GM21515 (cell line): Measurements from ENCODE around the gene CD93.

ENCODE experiments used
- ATAC-seq: cut with Tn5 transposase; IDR thresholded peaks from one replicate; pipeline ENCODE4 v1.9.1; 2021; ENCODE audit not compliant: unreplicated experiment

CD93 gene, protein sequence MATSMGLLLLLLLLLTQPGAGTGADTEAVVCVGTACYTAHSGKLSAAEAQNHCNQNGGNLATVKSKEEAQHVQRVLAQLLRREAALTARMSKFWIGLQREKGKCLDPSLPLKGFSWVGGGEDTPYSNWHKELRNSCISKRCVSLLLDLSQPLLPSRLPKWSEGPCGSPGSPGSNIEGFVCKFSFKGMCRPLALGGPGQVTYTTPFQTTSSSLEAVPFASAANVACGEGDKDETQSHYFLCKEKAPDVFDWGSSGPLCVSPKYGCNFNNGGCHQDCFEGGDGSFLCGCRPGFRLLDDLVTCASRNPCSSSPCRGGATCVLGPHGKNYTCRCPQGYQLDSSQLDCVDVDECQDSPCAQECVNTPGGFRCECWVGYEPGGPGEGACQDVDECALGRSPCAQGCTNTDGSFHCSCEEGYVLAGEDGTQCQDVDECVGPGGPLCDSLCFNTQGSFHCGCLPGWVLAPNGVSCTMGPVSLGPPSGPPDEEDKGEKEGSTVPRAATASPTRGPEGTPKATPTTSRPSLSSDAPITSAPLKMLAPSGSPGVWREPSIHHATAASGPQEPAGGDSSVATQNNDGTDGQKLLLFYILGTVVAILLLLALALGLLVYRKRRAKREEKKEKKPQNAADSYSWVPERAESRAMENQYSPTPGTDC

DNA sequence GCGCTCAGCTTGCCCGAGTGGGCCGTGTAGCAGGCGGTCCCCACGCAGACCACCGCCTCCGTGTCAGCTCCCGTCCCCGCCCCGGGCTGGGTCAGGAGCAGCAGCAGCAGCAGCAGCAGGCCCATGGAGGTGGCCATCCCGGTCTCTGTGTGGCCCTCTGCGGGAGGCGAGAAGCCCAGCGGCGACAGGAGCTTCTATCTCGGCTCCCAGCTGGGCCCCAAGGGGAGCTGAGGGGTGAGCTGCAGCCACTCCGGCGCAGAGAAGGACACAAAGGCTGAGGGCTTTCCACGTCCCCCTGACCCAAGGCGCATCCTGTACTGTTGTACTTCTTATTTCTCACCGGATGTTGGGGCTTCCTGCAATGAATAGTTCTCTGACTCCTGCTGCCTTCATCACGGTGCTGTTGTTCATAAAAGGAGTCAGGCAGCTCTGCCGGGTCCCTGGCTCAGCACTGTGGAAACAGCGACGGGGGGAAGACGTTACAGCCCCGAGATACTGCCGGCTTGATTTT, at the start of gene CD93:
TSS of gene CD93 (minus strand) at position 269 of the 511 bp plus-strand sequence. CDS start at position 137, 132 bp downstream.
- no peak for ATAC-seq

DNA sequence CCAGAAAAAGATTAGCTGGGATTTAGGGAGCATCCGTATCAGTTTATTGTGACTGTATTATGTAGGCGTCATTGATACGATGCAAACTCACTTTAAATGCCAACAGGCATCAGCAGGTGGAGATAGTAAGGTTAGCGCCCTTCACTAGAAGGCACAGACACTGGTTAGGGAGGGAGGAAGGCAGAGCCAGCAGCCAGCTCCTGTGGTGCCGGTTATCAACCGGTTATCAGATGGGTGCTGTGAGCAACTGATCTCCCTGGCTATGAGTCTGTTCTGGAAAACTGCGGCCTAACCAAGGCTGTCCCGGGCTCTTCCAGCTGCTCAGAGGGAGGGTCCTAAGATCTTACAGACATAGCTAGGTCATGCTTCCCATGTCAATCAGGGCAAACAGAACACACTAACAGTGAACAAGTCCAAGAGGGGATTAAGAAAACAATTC, 47.5 kb upstream of the CD93 start:
- no peak for ATAC-seq

DNA sequence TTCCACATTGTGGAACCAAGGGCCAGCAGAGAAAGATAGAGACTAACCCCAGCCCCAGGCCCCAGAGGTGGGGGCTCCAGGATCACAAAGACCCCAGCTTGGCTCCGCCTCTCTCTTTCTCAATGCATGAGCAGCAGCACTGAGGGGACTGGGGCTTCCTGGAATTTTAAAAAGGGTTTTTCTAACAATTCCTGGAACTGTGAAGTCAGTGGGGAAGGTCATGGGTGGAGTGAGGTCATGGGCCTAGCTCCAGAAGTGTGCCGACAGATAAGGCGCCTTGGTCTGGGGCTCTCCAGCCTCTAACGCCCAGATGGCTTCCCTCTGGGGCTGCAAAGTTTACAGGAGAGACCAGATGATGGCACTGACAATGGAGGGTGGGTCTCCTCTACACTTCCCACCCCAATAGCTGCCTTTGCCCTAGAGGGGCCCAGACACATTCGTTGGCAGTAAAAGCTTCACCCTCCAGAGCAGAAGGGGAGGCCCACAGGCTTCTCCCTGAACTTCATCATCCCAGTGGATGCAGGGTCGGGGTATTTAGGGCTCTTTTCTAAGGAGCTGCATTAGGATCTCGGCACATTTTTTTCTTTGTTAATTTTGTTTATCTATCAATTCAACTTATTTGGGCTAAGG, 46.9 kb upstream of the CD93 start:
- ATAC-seq, result no peak

DNA sequence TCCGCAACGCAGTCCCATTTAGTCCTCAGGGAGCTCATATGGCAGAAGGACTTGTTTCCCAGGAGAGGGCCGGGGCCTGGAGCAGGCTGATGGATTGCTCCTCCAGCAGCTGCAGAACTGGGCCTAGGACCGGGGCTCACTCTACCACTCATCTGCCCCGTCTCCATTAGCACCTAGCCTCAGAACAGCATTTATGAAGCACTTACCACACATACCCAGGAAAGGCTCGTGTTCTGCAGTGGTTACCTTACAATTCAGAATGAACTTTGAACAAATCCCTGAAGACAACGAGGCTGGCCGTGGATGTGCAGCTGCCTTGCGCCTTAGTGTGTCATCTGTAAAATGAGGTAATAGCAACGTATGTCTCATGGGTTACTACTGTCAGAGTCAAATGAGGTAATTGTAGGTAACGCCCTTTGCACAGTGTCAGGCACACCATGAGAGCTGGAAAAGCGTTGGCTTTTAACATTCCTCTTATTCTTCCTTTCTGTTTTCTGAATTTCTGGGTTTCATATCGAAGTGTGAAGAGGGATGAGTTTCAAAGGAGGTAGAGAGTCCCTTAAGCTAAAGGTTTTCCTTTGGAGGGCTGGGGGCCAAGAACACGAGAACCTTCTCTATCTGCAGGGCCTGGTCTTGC, 46.3 kb upstream of the CD93 start:
- ATAC-seq, result no peak

DNA sequence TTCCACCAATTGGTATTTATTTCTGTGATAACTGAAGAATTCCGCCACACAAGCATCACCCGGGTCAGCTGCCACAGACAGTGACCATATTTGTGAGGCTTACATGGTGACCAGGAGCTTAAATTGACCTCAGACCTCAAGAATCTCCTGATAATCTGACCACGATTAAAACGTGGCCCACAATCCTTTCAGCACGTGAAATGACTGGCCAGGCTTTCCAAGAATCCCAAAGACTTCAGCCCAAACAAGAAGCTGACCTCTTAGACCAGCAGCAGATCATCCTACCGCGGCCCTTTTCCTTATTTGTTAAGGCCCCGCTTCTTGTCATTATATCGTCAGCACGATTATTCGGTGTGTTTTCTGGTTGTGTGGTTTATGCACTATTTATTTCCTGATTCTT, 45.6 kb upstream of the CD93 start:
- no peak for ATAC-seq

DNA sequence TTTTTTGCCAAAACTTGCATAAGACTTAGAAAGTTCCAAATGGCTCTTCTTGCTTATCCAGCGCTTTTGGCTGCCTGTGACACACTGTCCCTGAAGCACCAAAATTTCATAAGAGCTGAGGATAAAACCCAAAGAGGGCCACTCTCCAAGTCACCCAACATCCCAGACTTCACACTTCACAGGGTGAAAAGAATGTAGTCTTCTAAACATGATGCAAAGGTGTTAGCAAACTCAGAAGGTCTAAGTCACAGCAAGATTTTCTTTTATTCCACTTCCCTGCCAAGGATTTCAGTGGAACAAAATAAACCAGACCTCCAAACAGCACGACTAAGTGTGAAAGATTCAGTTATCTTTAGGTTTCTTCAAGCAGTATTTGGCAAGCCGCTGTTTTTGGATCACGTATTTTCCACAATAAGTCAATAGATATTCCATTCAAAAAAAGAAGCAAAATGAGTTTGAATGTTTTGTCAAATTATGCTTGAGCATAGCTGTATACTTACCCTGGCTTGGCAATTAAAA, 44.6 kb upstream of the CD93 start:
- ATAC-seq, result no peak

DNA sequence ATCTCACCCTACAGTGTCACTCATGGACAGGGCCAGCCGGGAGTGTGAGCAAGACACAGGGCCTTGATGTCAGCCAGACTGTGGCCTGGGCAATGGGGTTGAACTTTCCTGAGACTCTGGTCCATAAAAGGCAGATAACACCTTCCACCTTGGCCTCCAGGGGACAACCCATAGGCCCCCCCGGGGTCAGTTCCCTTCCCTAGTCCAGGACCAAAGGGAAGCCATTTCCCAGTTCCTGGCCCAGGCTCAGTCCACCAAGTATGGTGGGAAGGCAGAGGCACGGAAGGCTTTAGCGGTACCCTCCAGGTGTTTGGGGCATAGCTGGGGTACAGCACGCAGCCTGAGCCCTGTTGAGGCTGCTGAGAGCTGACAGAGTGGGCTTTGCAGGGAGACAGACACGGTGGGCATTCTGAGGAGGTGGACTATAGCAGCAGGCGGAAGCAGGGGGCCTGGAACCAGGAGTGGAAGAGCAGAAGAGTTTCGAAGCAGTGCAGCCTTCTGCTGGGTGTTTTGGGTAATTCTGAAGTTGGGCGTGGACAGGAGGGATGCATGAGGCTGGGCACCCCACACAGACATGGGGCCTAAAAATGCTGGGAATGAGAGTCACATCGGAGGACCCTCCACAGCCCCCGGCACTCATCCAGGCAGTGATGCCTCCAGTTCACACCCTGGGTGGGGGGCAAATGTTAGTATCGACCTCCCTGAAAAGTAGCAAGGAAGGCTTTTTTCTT, 43.9 kb upstream of the CD93 start:
- ATAC-seq, result no peak

DNA sequence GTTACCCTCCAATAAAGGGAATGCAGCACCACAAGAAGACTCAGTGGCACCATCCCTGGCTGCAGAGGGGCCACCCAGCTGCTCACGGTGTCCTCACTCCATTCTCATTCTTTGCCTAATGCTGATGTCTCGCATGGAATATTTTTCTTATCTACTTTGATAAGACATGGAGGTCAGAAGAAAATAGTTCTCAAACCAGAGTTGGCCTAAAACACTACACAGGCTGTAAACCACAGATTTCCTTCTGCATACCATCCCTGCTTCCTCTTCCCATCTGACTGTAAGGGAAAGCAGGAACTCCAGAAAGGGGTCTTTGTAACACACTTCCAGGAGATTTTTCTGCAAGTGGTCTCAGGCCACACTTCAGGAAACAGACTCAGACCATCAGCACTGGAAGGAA, 43.1 kb upstream of the CD93 start:
- no peak for ATAC-seq

DNA sequence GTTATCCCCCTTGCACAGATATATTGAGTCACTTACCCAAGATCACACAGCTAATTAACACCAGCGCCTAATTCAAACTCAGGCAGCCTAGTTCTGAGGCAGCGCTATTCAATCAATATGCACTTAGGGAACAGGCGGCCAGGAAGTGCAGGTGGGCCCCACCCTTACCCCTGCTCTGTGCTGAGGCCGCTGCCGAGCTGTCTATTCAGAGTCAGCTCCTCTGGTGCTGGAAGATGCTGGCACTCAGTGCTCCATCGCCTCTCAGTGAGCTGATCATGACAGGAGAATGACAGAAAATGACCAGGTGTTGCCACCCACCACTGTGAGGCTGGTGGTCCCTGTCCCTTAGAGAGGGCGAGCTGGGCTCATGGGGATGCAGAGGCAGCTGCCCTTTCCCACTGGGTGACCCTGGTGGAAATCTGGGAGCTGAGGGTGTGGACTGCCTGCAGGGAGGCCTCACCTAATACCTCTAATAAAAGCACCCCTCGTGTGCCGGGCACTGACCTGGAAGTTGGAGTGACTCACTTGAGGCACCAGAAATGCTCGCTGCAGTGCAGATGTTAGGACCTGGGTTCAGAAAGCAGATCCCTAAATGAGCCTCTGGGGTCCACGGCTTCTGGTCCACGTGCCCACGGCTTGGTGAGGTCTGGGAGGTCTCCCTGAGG, 42.5 kb upstream of the CD93 start:
- ATAC-seq, result no peak

DNA sequence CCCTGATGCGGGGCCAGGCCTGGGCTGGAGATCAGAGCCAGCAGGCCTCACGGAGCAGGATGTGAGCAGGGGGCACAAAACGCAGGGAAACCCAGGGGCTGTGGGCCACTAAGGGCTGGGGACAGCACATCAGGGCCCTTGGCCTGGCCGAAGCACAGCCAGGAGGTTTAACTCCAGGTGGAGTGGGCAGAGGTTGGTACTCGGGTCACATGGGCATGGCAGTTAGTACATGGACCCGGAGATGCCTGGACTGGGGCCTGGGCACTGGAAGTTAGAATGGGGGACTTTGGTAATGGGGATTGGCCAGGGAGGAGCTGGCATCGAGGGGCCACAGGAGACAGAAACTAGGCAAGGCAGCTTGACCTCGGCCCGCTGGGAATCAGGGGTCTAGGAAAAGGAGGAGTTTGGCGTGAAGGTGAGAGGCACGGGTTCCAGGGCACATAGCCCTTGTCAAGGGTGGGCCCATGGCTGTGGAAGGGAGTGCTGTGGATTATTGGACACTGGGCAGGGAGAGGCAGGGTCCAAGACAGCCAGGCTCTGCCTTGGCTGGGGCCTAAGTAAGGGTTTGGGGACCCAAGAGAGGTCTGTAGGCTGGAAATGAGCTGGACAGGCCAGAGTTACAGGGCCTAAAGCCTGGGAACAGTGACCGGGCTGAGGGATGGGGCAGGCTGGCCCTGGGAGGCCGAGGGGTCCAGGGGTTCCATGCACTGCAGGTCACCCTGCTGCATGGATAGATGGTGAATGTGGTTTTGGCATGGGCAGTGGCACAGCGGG, 41.6 kb upstream of the CD93 start:
- ATAC-seq, result no peak

DNA sequence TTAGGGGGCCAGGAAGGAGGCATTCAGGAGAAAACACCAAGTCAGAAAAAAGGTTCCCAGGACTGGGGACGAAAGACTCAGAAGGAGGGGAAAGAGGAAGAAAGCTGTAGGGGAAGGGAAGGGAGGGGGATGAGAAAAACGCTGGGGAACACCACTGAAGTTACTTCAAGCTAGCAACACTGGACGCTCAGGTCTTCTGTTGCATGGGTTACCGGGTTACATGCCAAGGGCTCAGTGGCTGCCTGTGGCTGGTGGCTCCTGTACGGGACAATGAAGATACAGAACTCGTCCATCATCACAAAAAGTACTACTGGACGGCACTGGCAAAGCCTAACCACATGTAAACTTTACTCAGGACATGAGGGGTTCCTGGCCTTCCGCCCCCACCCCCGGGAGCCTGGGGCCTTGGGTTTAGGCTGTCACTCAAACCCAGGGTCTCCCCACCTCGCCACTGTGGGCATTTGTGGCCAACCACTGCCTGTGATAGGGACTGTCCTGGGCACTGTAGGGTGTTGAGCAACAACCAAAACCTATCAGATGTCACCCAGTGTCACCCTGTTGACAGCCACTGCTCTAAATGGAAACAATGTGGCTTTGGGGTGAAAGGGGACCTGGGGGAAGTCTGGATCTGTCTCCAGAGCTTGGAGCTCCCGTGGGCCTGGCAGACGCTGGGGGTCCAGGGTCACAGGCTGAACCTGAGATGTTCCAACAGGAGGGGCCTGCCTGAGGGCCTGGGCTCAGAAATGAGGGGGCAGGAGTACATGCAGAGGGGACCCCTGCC, 40.3 kb upstream of the CD93 start:
- no peak for ATAC-seq

DNA sequence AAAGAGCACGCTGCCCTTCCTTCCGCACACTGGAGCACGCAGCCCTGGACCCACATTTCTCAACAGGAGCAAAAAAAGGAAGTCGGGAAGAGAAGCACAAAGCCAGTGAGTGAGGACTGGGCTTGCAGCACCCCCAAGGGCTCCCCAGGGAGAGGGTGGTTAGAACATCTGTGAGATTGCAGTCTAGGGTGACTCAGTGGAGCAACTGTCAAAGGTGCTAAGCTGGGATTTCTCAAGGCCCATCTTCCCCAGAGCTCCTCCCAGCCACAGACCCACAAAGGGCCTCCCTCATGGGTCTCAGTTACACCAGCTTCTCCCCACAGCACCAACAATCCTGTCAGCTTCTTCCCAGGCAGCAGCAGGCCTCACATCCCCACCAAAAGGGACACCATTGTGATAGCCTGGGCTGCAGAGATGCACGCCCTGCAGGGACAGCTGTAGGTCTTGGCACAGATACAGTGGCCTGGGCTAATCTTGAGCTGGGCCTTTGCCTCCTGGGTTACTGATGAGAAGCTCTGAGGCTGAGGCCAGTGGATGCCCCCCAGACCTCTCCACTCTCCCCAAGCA, 39.6 kb upstream of the CD93 start:
- ATAC-seq, result no peak

DNA sequence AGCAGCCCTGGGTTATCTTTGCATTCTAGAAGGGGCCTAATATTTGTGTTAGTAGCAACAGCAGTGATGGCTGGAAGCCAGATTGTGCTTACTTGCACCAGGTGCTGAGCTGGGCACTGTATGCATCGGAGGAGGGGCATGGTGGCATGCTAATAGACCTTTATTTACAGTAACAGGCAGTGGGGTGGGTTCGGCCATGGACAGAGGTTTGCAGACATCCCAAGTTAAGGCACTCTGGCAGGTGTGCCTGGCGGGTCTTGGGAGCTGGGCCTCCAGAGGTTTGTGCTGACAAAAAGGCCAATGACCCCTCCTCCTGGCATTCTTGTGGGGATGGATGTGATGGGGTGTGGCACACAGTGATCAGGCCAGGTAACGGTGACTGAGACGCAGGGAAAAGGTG, 39.0 kb upstream of the CD93 start:
- no peak for ATAC-seq

DNA sequence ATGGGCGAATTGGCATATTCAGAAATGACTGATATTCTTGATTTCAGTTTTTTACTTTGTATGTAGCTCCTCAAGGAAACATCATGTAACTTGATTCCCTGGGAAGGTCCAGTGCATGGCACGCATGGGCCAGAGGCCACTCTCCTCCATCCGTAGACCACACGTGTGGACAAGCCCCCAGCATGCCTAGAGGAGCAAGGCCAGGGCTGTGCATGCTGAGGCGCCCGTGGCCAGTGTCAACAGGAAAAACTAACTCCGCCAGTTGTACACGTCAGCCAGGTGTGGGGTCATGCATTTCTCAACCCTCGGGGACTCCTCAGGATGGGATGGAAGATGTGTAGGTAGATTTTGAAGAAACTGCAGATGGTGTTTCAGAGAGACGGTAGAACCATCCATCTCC, 37.8 kb upstream of the CD93 start:
- ATAC-seq, result no peak

DNA sequence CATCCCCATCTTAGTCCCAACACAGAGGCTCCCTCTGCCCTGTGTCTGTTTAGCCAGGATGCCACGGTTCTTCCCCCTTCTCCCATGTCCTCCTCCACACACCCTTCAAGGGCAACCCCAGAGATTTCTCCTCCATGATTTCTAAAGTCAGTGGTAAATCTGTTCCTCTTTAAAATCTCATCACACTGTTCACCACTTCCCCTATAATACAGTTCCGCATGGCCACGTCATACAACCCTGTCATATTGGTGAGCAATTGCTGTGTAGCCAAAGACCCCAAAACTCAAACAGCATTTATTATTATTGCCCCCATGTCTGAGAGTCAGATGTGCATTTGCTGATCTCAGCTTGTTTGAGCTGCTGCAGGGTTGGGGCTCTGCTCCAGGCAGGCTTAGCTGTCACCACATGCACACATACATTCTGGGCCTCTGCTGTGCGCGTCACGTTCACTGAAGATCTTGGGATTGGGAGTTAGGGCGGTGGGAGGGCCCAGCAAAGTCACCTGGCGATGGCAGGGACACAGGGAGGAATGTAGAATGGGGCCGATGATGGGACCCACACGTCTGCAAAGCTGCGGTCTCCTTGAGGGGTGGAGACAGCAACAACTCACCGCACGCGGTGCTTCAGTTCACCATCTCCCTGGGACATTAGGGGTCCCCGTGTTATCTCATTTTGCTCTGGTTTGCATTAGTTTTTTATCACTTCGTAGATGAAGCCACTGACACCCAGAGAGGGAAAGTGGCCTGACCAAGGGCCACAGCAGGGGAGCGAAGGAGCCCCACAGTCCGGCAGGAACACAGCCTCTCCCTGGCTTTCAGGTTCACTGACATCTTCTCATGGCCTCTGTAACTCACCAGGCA, 36.9 kb upstream of the CD93 start:
- ATAC-seq, result no peak

DNA sequence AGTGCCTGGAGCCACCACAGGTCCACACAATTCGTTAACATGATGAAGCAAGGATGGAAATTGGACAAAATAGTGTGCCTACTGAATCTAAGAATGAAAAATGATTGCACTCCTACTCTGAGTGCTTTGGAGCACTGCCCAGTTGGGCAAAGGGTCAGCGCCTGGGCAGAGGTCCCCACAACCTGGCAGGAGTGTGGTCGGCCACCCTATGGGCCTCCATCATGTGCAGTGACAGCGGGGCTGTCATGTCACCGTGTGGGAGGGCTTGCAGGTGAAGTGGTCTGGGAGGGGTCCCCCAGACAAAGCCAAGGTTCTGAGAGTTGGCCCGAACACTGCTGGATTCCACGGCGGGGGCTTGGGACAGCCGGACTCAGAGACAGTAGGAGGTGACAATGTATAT, 36.2 kb upstream of the CD93 start:
- no peak for ATAC-seq

DNA sequence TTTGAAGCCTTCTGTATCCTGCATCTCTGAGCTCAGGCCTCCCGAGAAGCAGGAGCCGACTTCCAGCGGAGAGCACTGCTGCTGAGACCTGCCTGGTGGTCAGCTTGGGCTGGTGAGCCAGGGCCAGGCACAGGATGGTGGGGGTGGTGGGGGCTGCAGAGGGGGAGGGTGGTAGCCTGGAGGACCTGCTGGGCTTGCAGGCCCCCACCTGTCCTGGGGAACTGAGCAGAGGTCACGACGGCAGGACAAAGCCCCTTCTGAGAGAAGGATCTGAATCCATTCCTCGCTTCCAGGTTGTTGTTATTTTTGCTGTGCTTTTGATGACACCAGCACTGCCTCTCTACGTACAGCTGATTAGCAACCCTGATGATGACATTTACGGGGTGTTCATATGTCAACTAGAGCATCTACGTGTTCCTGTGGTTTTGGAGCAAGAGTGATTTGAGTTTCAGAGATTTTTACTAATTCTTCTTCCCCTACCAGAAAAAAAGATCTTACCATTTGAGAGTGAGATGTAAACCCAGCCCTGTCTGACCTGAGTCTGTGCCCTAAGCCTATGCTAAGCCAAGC, 35.7 kb upstream of the CD93 start:
- no peak for ATAC-seq
